Spleen (tissue), 11 donors: ENCODE measurements around the gene MYL1. TPM values are rescaled to one million over a fixed set of nuclear protein-coding genes. Genes with fewer than 3 reads are reported as not detected.

Experiments
- DNase-seq: peaks from one replicate; pipeline ENCODE4 v3.0.0-alpha.2; 2020
- H3K27ac ChIP-seq, 8 donors: fragments of 200-600 bp; sonication (generic) in 7 of 8; 1 replicate in 4 of 8; 2 replicates in 4 of 8; pipeline versions ENCODE4 v1.5.0 to v1.8.0; 2016 to 2021; ENCODE audit warnings: inconsistent platforms in 4 of 8, mild to moderate bottlenecking in 4 of 8, moderate library complexity in 1 of 8
- H3K27me3 ChIP-seq, 7 donors: fragments of 200-600 bp; sonication (generic) in 6 of 7; replicated peaks in 1 of 7; 1 replicate in 4 of 7; 2 replicates in 3 of 7; pipeline versions ENCODE4 v1.5.0 to v1.8.0; 2016 to 2021; ENCODE audit warnings: inconsistent platforms in 3 of 7, mild to moderate bottlenecking in 1 of 7
- H3K36me3 ChIP-seq, 6 donors: fragments of 200-600 bp; sonication (generic) in 5 of 6; 1 replicate in 4 of 6; 2 replicates in 2 of 6; pipeline versions ENCODE4 v1.5.0 to v1.8.0; 2016 to 2021; ENCODE audit warnings: inconsistent platforms in 2 of 6
- H3K4me1 ChIP-seq, 6 donors: fragments of 200-600 bp; sonication (generic) in 5 of 6; 1 replicate in 3 of 6; 2 replicates in 3 of 6; pipeline versions ENCODE4 v1.5.0 to v1.8.0; 2016 to 2021; ENCODE audit warnings: inconsistent platforms in 3 of 6
- H3K4me3 ChIP-seq, 8 donors: fragments of 200-600 bp; sonication (generic) in 7 of 8; 1 replicate in 4 of 8; 2 replicates in 4 of 8; pipeline versions ENCODE4 v1.5.0 to v1.8.0; 2016 to 2021; ENCODE audit warnings: inconsistent platforms in 4 of 8, mild to moderate bottlenecking in 4 of 8, moderate library complexity in 2 of 8
- H3K9me3 ChIP-seq, 8 donors: fragments of 200-600 bp; sonication (generic) in 7 of 8; 1 replicate in 4 of 8; 2 replicates in 4 of 8; pipeline versions ENCODE4 v1.5.0 to v1.8.0; 2016 to 2021; ENCODE audit warnings: inconsistent platforms in 4 of 8
- POLR2A ChIP-seq, 3 donors: fragments of 450-650 bp; IDR thresholded peaks; one replicate each; pipeline ENCODE4 v1.5.1; 2017; ENCODE audit warnings: antibody characterized with exemption in 3 of 3, mild to moderate bottlenecking in 1 of 3
- POLR2AphosphoS5 ChIP-seq, 3 donors: sonication (generic); formaldehyde crosslinking; IDR thresholded peaks; one replicate each; pipeline ENCODE4 v1.5.1; 2017; ENCODE audit warnings: antibody characterized with exemption in 3 of 3
- WGBS, 5 donors: extraction: QIAGEN DNeasy Blood & Tissue Kit in 3 of 5; methylation state at CpG; one replicate each; pipeline versions ENCODE4 v1.1.5 to v1.1.7; 2013 to 2018; 5-methylcytosine and 5-hydroxymethylcytosine counted together
- intact Hi-C: fragments of 100-400 bp; cut with DNase I; formaldehyde crosslinking; loops from one replicate; pipeline ENCODE4 v1.15.0; 2023; ENCODE audit warnings: low total_unique reads
- polyA plus RNA-seq, 3 donors: library from polyadenylated mRNA; stranded (reverse); fragments of 200-250 nt; gene quantifications; one replicate each; pipeline ENCODE4 v1.2.1, GENCODE V29; 2013
- small RNA-seq, 4 donors: library from RNA; depleted of rRNA; stranded (forward); fragments of <200 nt; gene quantifications; one replicate each; pipeline ENCODE3, GENCODE V24; 2016
- total RNA-seq, 7 donors: library from RNA; depleted of rRNA in 3 of 7; stranded (reverse); fragments of >200 nt in 3 of 7; fragmentation: NEBNext Ultra II Directional in 4 of 7; extraction: Animal tissue kit (Norgen Biotek cat#: 25700) in 4 of 7; gene quantifications; one replicate each; pipeline versions ENCODE4 v1.1.0 to v1.2.1, GENCODE V29; 2016 to 2021
- TF ChIP-seq, protein P1 (sequence below), 11 experiments: fragments of 200-600 bp in 7 of 11; fragments of 450-650 bp in 4 of 11; sonication (generic) in 4 of 11; IDR thresholded peaks in 8 of 11; conservative IDR thresholded peaks in 3 of 11; 1 replicate in 7 of 11; 2 replicates in 4 of 11; pipeline versions ENCODE4 v1.4.0 to v1.8.0; 2016 to 2021; ENCODE audit warnings: antibody characterized with exemption in 11 of 11, inconsistent platforms in 4 of 11, mild to moderate bottlenecking in 1 of 11
- donor health status: healthy with polysubstance abuse.
- donor health status: DM: no; HTN: no; CAD: no; lungs with moderate emphysema.
- donor health status: DM: no; HTN: no; CAD: no.
- donor health status: Bipolar disorder and iron deficiency.
- donor health status: healthy.
- donor health status: DM: no; HTN: no; CAD: no.
- donor health status: DM: yes; HTN: yes; CAD: no.

The MYL1 gene
- total and polyA plus RNA-seq, 10 donors: 0.06 to 0.78 TPM; not detected in 8

DNA sequence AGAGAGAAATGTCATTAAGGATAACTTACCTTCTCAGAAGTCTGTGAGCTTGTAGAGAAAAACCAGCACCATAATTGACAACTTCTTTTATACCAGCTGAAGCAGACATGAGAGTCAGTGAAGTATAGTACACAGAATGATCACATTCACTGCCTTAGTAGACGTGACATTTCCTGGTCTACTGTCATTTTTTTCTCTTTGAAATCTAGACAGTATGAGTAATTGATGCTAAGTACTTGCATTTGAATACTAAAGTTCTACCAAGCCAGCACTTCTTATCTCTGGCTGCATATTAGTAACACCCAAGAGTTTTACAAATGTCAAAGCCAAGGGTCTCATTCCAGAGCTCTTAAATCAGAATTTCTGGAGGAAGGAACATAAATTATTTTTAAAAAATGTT, 64.4 kb downstream of the MYL1 start:
- TF ChIP-seq POLR2A (IDR thresholded peaks at IDR 0.05) (no peak), POLR2AphosphoS5 (IDR thresholded peaks at IDR 0.05) (no peak)
- TF ChIP-seq, protein P1, sequence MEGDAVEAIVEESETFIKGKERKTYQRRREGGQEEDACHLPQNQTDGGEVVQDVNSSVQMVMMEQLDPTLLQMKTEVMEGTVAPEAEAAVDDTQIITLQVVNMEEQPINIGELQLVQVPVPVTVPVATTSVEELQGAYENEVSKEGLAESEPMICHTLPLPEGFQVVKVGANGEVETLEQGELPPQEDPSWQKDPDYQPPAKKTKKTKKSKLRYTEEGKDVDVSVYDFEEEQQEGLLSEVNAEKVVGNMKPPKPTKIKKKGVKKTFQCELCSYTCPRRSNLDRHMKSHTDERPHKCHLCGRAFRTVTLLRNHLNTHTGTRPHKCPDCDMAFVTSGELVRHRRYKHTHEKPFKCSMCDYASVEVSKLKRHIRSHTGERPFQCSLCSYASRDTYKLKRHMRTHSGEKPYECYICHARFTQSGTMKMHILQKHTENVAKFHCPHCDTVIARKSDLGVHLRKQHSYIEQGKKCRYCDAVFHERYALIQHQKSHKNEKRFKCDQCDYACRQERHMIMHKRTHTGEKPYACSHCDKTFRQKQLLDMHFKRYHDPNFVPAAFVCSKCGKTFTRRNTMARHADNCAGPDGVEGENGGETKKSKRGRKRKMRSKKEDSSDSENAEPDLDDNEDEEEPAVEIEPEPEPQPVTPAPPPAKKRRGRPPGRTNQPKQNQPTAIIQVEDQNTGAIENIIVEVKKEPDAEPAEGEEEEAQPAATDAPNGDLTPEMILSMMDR (IDR thresholded peaks at IDR 0.05 in 8 of 11, conservative IDR thresholded peaks at IDR 0.05 in 3 of 11): no peak

More for the DNA sequence above, 64.4 kb downstream of the MYL1 start:
- no peaks in the 10 kb centered on the region for H3K27me3 ChIP-seq
- no peak overlapping the region for H3K4me3 ChIP-seq
- DNase-seq: no peak
- intact Hi-C loops: no loop called here
- WGBS, 5 donors: 22 to 51% (median 41%) methylated on average over 1 of the region's 1 CpG
- H3K27ac ChIP-seq: no peak overlapping the region
- H3K9me3 ChIP-seq: no peaks in the 10 kb centered on the region
- no peaks in the 10 kb centered on the region for H3K4me1 ChIP-seq
- H3K36me3 ChIP-seq: no peaks in the 10 kb centered on the region

Small RNA genes lying within 50 kb of the gene (small RNA-seq; reads per million reads assigned to genes)
- 0 reads per million in 4 donors for gene RF00019

Other genes with a start within 250 kb of the MYL1 start
- gene KANSL1L, start 143.8 kb downstream of the MYL1 start, total RNA-seq: 10 to 100 TPM; 13.5 to 30.5 (median 17.9) TPM
- gene KANSL1L, start 143.8 kb downstream of the MYL1 start, polyA plus RNA-seq: 1 to 10 TPM; 1.2 to 2.7 (median 2.0) TPM
- gene ACADL, start 89.7 kb downstream of the MYL1 start, total RNA-seq: not detected
- under 1 TPM in 2 of 3 donors, not detected in 1; 0.07 to 0.32 TPM for gene ACADL, start 89.7 kb downstream of the MYL1 start, polyA plus RNA-seq
- 10 to 100 TPM; 31.5 to 42.1 (median 35.2) TPM for gene LANCL1, start 161.6 kb upstream of the MYL1 start, total RNA-seq
- gene LANCL1, start 161.6 kb upstream of the MYL1 start, polyA plus RNA-seq: 10 to 100 TPM; 10.9 to 15.6 (median 12.0) TPM
- 1 to 10 TPM; 2.6 to 8.1 (median 4.1) TPM for gene CPS1, start 241.4 kb upstream of the MYL1 start, total RNA-seq
- under 1 TPM; 0.30 to 0.74 (median 0.38) TPM for gene CPS1, start 241.4 kb upstream of the MYL1 start, polyA plus RNA-seq